Gastroesophageal sphincter (tissue), 4 donors: ENCODE results near the gene MGAM2. TPM values are rescaled to one million over a fixed set of nuclear protein-coding genes. Genes with fewer than 3 reads are reported as not detected.

Experiments used
- ATAC-seq: fragments of 150-250 bp; one replicate; pipeline ENCODE4 v1.9.1; 2016; ENCODE audit warnings: mild to moderate bottlenecking, moderate library complexity
- H3K27ac ChIP-seq, 4 donors: fragments of 200-600 bp; sonication (generic) in 3 of 4; 1 replicate in 3 of 4; 2 replicates in 1 of 4; pipeline ENCODE4 v1.5.1; 2016 to 2019
- H3K27me3 ChIP-seq: fragments of 200-600 bp; sonication (generic); one replicate; pipeline ENCODE4 v1.5.1; 2019
- H3K36me3 ChIP-seq, 2 donors: fragments of 200-600 bp; sonication (generic); one replicate each; pipeline ENCODE4 v1.5.1; 2019; ENCODE audit warnings: control low read depth in 1 of 2
- H3K4me1 ChIP-seq, 3 donors: fragments of 200-600 bp; sonication (generic); 1 replicate in 2 of 3; 2 replicates in 1 of 3; pipeline ENCODE4 v1.5.1; 2016 to 2019; ENCODE audit warnings: control low read depth in 2 of 3
- H3K4me3 ChIP-seq, 2 donors: fragments of 200-600 bp; sonication (generic); one replicate each; pipeline ENCODE4 v1.5.1; 2019; ENCODE audit warnings: mild to moderate bottlenecking in 1 of 2, moderate library complexity in 1 of 2
- H3K9me3 ChIP-seq, 3 donors: fragments of 200-600 bp; sonication (generic); one replicate each; pipeline ENCODE4 v1.5.1; 2017 to 2019; ENCODE audit warnings: control low read depth in 2 of 3
- CTCF ChIP-seq, 4 experiments: fragments of 200-600 bp in 2 of 4; fragments of 450-650 bp in 2 of 4; sonication (generic) in 1 of 4; IDR thresholded peaks; one replicate each; pipeline ENCODE4 v1.5.1; 2017 to 2019; ENCODE audit warnings: antibody characterized with exemption in 4 of 4, mild to moderate bottlenecking in 2 of 4, moderate library complexity in 2 of 4
- EP300 ChIP-seq: sonication (generic); formaldehyde crosslinking; IDR thresholded peaks from one replicate; pipeline ENCODE4 v1.6.1; 2017; ENCODE audit warnings: antibody characterized with exemption, mild to moderate bottlenecking
- POLR2A ChIP-seq, 2 donors: fragments of 450-650 bp; IDR thresholded peaks; one replicate each; pipeline ENCODE4 v1.6.1; 2017; ENCODE audit warnings: antibody characterized with exemption in 2 of 2, mild to moderate bottlenecking in 2 of 2, moderate library complexity in 1 of 2
- POLR2AphosphoS5 ChIP-seq: sonication (generic); formaldehyde crosslinking; IDR thresholded peaks from one replicate; pipeline ENCODE4 v1.6.1; 2017; ENCODE audit warnings: antibody characterized with exemption
- WGBS, 2 donors: methylation state at CpG; one replicate each; pipeline ENCODE4 v1.1.5; 2018; ENCODE audit warnings: low coverage in 1 of 2; 5-methylcytosine and 5-hydroxymethylcytosine counted together
- total RNA-seq, 4 donors: library from RNA; depleted of rRNA; stranded (reverse); fragments of >200 nt; gene quantifications; one replicate each; pipeline ENCODE4 v1.1.0, GENCODE V29; 2016

The MGAM2 gene
- total RNA-seq, 4 donors from 2014 or later, result 0.54 to 1.6 TPM; not detected in 2

GRCh38 chr7:142168746-142169145, 57.2 kb downstream of the MGAM2 start:
- 65 to 100% methylated on average over 1 to 2 of the region's 2 CpGs for WGBS, 2 donors

GRCh38 chr7:142172932-142173331, 61.4 kb downstream of the MGAM2 start:
- Histone ChIP-seq H3K27me3 (no peaks in the 10 kb centered on the region), H3K4me1 (no peaks in the 10 kb centered on the region), H3K27ac (no peak overlapping the region), H3K9me3 (peaks cover 0 to 8% (median 0%) of the 10 kb centered on the region in 3 donors), H3K4me3 (no peak overlapping the region), H3K36me3 (no peaks in the 10 kb centered on the region)
- ATAC-seq, result no peak
- TF ChIP-seq CTCF (IDR thresholded peaks at IDR 0.05) (no peak), POLR2AphosphoS5 (no peak)
- 73 to 77% methylated on average over 4 of the region's 4 CpGs for WGBS, 2 donors

More at GRCh38 chr7:142168746-142169145, 57.2 kb downstream of the MGAM2 start:
- TF ChIP-seq CTCF (IDR thresholded peaks at IDR 0.05), result no peak
- no peak for TF ChIP-seq POLR2A (IDR thresholded peaks at IDR 0.05)
- no peak for TF ChIP-seq EP300
- TF ChIP-seq POLR2AphosphoS5, result no peak
- H3K27ac ChIP-seq, result no peak overlapping the region
- no peaks in the 10 kb centered on the region for H3K4me1 ChIP-seq
- H3K4me3 ChIP-seq, result no peak overlapping the region
- H3K9me3 ChIP-seq, result peaks cover 0 to 3% (median 0%) of the 10 kb centered on the region in 3 donors
- H3K36me3 ChIP-seq, result no peaks in the 10 kb centered on the region
- no peak for ATAC-seq
- H3K27me3 ChIP-seq, result no peaks in the 10 kb centered on the region

- Histone ChIP-seq H3K4me3 (no peak overlapping the region), H3K27me3 (no peaks in the 10 kb centered on the region), H3K4me1 (no peaks in the 10 kb centered on the region), H3K27ac (no peak overlapping the region), H3K36me3 (no peaks in the 10 kb centered on the region), H3K9me3 (peaks cover 0 to 8% (median 0%) of the 10 kb centered on the region in 3 donors)
- 63 to 86% methylated on average over 1 of the region's 2 CpGs for WGBS, 2 donors
- TF ChIP-seq POLR2A (IDR thresholded peaks at IDR 0.05) (no peak), EP300 (no peak), POLR2AphosphoS5 (no peak), CTCF (IDR thresholded peaks at IDR 0.05) (no peak)
- no peak for ATAC-seq
Observed at GRCh38 chr7:142174441-142174840, 62.9 kb downstream of the MGAM2 start.

GRCh38 chr7:142175594-142175993, 64.1 kb downstream of the MGAM2 start:
- Histone ChIP-seq H3K9me3 (peaks cover 0 to 8% (median 0%) of the 10 kb centered on the region in 3 donors), H3K27me3 (no peaks in the 10 kb centered on the region), H3K4me3 (no peak overlapping the region), H3K27ac (no peak overlapping the region), H3K4me1 (no peaks in the 10 kb centered on the region), H3K36me3 (no peaks in the 10 kb centered on the region)
- TF ChIP-seq POLR2AphosphoS5 (no peak), POLR2A (IDR thresholded peaks at IDR 0.05) (no peak), EP300 (no peak), CTCF (IDR thresholded peaks at IDR 0.05) (no peak)
- WGBS, 2 donors, result 70 to 89% methylated on average over 3 of the region's 3 CpGs
- no peak for ATAC-seq

- H3K27ac ChIP-seq, result no peak overlapping the region
- no peaks in the 10 kb centered on the region for H3K36me3 ChIP-seq
- no peak for TF ChIP-seq POLR2AphosphoS5
- TF ChIP-seq EP300, result no peak
- TF ChIP-seq CTCF (IDR thresholded peaks at IDR 0.05), result no peak
- no peak for TF ChIP-seq POLR2A (IDR thresholded peaks at IDR 0.05)
- no peaks in the 10 kb centered on the region for H3K27me3 ChIP-seq
- WGBS, 2 donors, result 83 to 86% methylated on average over 1 of the region's 1 CpG
- H3K4me1 ChIP-seq, result no peaks in the 10 kb centered on the region
- H3K4me3 ChIP-seq, result no peak overlapping the region
- no peak for ATAC-seq
- peaks cover 0 to 8% (median 0%) of the 10 kb centered on the region in 3 donors for H3K9me3 ChIP-seq
Observed at GRCh38 chr7:142176901-142177300, 65.4 kb downstream of the MGAM2 start.
